ENCODE measurements around the gene BCCIP. TPM values are rescaled to one million over a fixed set of nuclear protein-coding genes. Genes with fewer than 3 reads are reported as not detected.

BCCIP gene
- total RNA-seq, 1 donor from 2014 or later = 25.3 TPM

DNA sequence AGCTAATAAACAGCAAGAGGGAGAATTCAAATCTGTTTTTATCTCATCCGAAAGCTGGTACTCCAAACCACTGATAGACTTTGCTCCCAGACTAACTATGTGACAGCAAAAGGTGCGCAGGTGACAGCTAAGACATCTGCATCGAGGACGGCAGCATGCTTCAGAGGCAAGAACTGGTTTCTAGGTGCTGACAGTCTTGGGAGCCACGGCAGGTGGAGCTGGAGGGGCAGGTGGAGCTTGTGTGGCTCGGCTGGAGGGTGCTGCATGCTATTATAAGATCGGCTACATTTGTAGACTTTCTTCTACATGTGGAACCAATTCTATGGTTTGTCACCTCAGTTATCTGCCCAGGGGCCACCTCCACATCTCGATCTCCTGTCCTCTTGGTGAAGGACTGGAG, 25.9 kb upstream of the BCCIP start:
- ATAC-seq = no peak
- DNase-seq (ENCODE audit: low spot score) = no peak

DNA sequence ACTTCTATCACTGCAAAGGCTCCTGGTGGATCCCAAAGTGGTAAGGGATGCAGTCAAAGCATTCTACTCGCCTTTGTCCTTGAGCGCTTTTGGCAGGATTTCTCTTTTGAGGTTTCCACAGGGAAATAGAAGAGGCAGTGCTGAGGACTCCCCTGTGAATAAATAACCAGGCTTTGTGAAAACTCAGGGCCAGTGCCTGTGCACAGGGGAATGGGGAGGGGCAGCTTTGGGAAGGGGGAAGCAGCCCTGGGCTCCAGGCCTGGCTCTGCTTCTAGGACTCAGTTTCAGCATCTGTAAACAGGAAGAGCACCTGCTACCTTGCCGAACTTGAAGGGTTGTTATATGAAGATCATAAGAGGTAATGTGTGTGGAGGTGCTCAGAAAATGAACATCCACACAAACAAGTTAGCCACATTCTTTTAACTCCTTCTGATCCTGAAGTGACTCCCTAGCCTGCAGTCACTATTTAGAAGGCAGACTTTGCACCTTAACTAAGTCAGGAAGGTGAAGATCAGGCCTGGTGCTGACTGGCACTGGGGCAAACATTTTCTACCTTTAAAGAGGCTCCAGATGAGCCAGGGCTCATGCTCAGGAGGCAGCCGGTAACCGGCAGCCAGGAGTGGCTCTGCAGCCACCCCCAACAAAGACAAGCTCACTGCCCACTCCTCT, 25.2 kb upstream of the BCCIP start:
- DNase-seq (ENCODE audit: low spot score) = no peak
- ATAC-seq = no peak

GRCh38 chr10:125799451-125800182, 23.7 kb upstream of the BCCIP start:
- no peak for ATAC-seq
- DNase-seq (ENCODE audit: low spot score) = no peak

GRCh38 chr10:125801574-125801973, 21.8 kb upstream of the BCCIP start:
- ATAC-seq (no peak), DNase-seq (ENCODE audit: low spot score) (no peak)

GRCh38 chr10:125802131-125802530, 21.2 kb upstream of the BCCIP start:
- ATAC-seq (no peak), DNase-seq (ENCODE audit: low spot score) (no peak)

DNA sequence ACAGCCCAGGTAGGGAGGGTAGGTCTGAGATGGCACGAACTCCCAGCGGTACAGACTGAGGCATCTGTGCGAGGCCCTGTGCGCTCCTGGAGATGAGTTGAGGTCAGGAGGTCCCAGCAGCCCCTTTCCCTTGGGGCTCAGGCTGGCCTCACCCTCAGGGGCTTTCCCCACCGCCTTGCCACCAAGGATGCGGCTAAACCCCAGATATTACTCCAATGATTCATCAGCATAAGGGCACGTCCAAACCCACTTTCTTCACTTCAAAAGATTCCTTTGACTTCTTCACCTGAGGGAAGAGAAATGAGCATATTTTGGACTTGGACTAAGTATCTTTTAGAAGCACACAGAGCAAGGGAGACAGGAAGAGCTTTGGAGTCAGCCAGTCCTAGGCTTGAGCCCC, 20.6 kb upstream of the BCCIP start:
- DNase-seq (ENCODE audit: low spot score) (no peak), ATAC-seq (no peak)

GRCh38 chr10:125808047-125808446, 15.3 kb upstream of the BCCIP start:
- DNase-seq (ENCODE audit: low spot score) (no peak), ATAC-seq (no peak)

DNA sequence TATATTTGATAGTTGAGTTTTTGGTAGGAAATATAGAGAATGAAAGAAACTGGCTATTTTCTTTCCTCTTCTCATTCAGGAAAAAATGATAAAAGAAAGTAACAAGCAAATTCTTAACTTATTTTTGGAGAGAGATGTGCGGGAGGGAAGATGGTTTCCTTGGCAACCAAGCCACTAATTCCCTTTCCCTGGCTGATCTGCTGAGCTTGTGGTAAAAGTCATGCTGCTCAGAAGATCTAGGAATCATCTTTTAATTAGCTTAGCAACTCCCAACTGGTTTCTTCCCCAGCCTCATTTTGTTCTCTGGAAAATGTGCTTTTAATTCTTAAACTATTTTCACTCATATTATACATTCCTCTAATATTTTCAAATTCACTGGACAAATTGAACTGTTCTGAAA, 12.1 kb upstream of the BCCIP start:
- no peak for ATAC-seq
- no peak for DNase-seq (ENCODE audit: low spot score)

DNA sequence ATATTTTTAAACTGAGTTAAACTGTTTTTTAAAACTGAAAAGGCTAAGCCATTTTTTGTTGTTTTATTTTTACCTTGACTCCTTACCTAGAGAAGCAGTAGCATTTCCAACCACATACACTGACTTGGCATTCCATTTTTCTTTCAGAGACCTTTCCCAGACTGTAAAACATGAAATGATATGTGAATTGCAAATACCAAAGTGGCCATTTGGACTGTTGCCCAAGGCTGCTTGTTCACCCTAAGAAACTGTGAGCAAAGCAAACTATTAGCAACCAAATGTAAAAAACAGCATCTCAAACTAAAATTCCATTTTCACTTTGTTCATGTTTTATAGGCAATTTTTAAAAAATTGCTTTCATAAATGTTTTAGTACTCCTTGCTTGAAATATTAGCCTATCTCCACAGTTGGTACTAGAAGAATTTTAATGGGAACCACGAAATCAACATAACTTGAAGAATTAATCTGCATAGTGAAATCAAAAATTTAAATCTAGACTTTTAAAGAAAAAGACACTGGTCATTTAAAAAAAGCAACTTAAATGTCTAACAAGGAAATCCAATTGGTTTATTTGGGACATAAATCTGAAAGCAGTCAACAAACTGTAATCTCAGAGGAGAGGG, 11.1 kb upstream of the BCCIP start:
- ATAC-seq = no peak
- DNase-seq (ENCODE audit: low spot score) = no peak

DNA sequence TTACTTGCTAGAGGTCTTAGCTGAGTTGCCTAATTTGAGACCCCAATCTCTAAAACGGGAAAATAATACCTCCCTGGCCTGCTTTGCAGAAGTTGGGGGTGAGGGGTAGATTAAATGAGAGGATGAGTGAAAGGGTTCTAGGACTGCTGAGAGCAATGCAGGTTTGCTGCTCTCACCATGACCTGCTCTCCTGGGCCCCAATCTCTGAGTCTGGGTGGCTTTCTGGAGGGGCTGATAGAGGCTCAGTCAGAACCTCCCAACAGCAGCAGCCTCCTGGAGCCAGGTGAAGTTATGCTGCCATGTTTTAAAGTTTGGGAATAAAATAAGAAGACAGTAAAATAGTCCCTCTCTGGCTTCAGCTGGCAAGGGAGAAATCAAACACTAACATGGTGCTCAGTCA, 7.6 kb upstream of the BCCIP start:
- DNase-seq (ENCODE audit: low spot score) = no peak

GRCh38 chr10:125816548-125816947, 6.8 kb upstream of the BCCIP start:
- ATAC-seq (no peak), DNase-seq (ENCODE audit: low spot score) (no peak)

More for the DNA sequence above, 7.6 kb upstream of the BCCIP start:
- no peak for ATAC-seq

DNA sequence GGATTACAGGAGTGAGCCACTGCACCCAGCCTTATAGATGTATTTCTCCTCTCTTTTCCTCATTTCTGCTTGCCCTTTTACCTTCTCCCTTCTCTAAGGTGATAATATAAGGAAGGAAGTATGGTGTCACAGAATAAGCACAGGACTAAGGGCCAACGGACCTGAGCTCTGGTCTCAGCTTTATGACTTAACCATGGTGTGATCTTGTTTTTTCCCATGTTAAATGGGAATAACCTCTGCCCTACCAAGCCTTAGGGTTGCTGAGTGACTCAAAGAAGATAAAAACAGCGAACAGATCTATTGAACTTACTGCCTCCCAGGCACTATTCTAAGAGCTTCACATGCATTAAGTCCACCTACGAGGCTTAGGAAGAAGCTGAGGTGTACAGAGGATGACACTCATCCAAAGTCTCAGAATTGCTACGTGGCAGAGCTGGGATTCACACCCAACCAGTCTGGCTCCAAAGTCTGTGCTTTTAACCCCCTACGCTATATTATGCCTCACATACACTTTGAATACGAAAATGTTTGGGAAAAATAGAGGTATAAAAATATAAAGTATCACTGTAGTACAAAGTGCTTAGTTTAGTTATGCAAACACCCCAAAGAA, 5.9 kb upstream of the BCCIP start:
- no peak for DNase-seq (ENCODE audit: low spot score)
- no peak for ATAC-seq

- no peak for DNase-seq (ENCODE audit: low spot score)
- ATAC-seq = no peak
Measured at GRCh38 chr10:125820701-125821100, 2.6 kb upstream of the BCCIP start.

GRCh38 chr10:125823663-125824251, 411 bp downstream of the BCCIP start:
- DNase-seq (ENCODE audit: low spot score) (no peak), ATAC-seq (no peak)

DNA sequence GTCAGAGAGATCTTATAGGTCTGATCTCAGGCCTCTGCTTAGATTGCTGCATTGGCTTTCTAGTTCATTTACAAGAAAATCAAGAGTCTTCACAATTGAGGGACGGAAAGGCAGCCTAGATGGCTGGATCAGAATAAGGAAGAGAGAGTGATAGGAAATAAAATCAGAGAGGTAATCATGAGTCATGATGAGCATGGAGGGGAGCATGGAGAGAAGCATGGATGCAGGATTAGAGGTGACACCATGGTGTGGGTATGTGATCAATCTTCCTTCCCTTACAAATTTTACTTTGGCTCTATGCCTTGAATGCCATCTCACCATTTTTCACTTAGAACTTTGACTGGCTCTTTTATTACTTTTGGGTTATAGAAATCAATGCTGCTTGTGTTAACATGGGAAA, 1.4 kb downstream of the BCCIP start:
- DNase-seq (ENCODE audit: low spot score) (no peak), ATAC-seq (no peak)

DNA sequence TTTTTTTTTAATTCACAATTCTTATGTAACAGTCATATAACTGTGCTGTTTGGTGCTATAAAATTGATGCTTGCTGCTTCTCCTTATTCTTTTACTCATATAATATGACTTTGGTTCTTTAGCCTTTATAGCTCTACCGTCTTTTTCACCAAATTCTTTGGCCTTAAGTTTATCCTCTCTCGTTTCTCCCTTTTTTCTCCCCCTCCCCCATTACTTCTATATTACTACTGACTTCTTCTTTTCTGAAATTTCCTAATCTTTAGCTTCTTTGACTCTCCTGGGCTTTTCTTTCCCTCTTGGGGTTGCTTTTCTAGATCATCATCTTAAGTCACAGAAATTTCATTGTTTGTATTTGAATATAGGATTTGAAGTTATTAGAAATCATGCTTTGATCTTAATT, 3.8 kb downstream of the BCCIP start:
- DNase-seq (ENCODE audit: low spot score) (no peak), ATAC-seq (no peak)

DNA sequence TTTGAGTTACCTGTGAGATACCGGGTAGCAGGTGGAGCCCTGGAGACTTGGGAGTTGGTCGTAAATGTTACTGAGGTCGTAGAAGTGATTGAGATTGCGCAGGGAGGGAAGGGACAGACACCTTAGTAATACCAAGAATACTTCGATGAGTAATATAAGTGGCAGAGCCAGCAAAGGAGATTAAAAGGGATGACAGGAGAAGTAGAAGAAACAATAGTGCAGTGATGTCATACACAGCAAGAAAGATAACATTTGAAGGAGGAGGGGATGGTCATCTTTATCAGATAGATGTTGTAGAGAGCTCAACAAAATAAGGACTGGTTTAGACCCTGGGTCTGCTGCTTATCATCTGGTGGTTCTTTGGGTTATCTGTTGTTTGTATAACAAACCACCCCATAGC, 5.0 kb downstream of the BCCIP start:
- ATAC-seq = no peak
- DNase-seq (ENCODE audit: low spot score) = no peak

GRCh38 chr10:125836746-125837145, 13.4 kb downstream of the BCCIP start:
- no peak for ATAC-seq
- no peak for DNase-seq (ENCODE audit: low spot score)

DNA sequence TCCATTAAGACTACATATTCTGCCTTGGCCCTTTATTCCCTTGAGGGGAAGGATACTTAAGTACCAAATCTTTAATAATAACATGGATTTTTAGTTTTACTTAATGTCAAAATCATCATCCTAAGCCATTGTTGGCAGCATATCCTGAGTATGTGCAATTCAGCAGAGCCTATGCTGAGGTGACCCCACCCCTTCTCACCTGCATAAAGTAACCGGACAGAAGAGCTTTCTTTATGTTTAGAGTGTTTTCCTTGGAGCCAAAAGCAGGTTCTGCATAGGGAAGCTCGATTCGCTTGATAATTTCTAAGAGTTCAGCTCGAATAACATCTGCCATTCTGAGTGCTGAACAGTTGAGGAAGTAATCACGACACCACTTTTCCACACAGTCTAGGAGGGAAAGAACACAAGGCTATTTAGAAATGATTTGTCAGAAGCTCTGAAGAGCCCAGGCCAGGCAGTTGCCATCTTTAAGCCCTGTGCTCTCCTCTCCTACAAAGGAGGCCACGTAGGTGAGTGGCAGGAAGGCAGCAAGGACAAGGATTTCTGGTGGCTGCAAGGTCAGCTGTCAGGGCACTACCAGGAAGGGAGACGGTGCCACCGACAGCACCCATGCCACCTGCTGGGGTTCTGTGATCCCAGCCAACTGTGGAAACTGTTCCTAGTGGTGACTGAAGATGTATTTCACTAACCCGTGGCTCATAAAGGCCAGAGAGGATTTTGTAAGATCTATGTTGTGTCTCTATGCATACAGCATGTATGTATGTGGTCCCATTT, 15.6 kb downstream of the BCCIP start:
- DNase-seq (ENCODE audit: low spot score) = no peak
- ATAC-seq = no peak

DNA sequence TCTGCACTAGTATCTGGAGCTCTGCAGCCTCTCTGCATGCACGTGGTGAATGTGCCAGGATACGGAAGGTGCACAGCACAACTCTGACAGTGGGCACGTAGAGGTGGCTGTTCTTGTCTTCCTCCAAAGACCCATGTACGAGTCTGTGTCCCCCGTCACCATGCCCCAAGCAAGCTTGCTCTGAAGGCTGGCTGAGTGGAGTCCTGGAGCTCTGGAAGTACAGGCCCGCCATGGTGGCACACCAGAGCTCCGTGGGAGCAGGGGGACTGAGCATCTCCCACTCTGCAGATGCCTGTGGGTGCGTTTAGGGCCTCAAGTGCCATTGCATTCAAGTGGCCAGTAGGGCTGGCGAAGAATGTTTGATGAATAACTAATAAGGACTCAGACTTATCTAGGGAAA, 17.1 kb downstream of the BCCIP start:
- ATAC-seq = no peak
- DNase-seq (ENCODE audit: low spot score) = no peak

GRCh38 chr10:125840955-125841354, 17.6 kb downstream of the BCCIP start:
- DNase-seq (ENCODE audit: low spot score) (no peak), ATAC-seq (no peak)
